Measurements from ENCODE around the gene MAGEC3.

DNA sequence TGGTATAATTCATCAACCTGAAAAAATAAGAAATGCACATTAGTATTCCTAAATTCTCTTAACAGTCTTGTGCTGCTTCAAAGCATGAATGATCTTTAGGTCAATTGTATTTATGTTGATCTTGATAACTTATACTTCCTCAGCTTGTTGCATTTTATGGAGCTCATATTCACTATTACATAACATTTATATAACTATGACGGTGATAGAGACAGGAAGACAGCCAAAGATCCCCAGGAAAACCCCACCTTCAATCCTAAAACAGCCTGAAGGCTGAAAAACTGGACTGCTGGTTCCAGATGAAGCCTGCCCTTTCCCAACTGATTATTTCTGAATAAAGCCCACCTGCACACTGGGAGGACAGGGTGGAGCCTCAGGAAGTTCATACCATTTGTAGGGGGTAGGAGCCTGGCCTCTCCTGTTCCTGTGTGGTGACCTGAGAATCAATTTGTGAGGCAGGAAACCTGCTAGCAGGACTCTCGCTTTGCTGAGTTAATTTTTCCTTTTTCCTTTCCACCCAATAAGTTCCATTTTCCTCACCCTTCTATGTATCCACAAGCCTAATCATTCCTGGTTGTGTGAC is 96.0 kb downstream of the MAGEC3 start:
- no peak for TF ChIP-seq POLR2AphosphoS5 (IDR thresholded peaks at IDR 0.05; ENCODE audit: low read depth)
- no peak for TF ChIP-seq EZH2 (IDR thresholded peaks at IDR 0.05; ENCODE audit: low read depth, unreplicated experiment)
- TF ChIP-seq, protein P1, sequence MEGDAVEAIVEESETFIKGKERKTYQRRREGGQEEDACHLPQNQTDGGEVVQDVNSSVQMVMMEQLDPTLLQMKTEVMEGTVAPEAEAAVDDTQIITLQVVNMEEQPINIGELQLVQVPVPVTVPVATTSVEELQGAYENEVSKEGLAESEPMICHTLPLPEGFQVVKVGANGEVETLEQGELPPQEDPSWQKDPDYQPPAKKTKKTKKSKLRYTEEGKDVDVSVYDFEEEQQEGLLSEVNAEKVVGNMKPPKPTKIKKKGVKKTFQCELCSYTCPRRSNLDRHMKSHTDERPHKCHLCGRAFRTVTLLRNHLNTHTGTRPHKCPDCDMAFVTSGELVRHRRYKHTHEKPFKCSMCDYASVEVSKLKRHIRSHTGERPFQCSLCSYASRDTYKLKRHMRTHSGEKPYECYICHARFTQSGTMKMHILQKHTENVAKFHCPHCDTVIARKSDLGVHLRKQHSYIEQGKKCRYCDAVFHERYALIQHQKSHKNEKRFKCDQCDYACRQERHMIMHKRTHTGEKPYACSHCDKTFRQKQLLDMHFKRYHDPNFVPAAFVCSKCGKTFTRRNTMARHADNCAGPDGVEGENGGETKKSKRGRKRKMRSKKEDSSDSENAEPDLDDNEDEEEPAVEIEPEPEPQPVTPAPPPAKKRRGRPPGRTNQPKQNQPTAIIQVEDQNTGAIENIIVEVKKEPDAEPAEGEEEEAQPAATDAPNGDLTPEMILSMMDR (conservative IDR thresholded peaks at IDR 0.05; ENCODE audit: low read depth in 2 of 2), result no peak
- TF ChIP-seq, protein P2, sequence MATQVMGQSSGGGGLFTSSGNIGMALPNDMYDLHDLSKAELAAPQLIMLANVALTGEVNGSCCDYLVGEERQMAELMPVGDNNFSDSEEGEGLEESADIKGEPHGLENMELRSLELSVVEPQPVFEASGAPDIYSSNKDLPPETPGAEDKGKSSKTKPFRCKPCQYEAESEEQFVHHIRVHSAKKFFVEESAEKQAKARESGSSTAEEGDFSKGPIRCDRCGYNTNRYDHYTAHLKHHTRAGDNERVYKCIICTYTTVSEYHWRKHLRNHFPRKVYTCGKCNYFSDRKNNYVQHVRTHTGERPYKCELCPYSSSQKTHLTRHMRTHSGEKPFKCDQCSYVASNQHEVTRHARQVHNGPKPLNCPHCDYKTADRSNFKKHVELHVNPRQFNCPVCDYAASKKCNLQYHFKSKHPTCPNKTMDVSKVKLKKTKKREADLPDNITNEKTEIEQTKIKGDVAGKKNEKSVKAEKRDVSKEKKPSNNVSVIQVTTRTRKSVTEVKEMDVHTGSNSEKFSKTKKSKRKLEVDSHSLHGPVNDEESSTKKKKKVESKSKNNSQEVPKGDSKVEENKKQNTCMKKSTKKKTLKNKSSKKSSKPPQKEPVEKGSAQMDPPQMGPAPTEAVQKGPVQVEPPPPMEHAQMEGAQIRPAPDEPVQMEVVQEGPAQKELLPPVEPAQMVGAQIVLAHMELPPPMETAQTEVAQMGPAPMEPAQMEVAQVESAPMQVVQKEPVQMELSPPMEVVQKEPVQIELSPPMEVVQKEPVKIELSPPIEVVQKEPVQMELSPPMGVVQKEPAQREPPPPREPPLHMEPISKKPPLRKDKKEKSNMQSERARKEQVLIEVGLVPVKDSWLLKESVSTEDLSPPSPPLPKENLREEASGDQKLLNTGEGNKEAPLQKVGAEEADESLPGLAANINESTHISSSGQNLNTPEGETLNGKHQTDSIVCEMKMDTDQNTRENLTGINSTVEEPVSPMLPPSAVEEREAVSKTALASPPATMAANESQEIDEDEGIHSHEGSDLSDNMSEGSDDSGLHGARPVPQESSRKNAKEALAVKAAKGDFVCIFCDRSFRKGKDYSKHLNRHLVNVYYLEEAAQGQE (IDR thresholded peaks at IDR 0.05; ENCODE audit: unreplicated experiment), result no peak
- no peak for TF ChIP-seq CREB1 (CRISPR knock-in tag; IDR thresholded peaks at IDR 0.05; ENCODE audit: low read depth)
- no peak for TF ChIP-seq JUNB (IDR thresholded peaks at IDR 0.05; ENCODE audit: unreplicated experiment)
- TF ChIP-seq NANOG (IDR thresholded peaks at IDR 0.05; ENCODE audit: borderline replicate concordance), result no peak
- no peak for TF ChIP-seq EZH2phosphoT487 (IDR thresholded peaks at IDR 0.05; ENCODE audit: unreplicated experiment)
- TF ChIP-seq ZNF331 (CRISPR knock-in tag; IDR thresholded peaks at IDR 0.05; ENCODE audit: low read depth), result no peak
- TF ChIP-seq, protein P3, sequence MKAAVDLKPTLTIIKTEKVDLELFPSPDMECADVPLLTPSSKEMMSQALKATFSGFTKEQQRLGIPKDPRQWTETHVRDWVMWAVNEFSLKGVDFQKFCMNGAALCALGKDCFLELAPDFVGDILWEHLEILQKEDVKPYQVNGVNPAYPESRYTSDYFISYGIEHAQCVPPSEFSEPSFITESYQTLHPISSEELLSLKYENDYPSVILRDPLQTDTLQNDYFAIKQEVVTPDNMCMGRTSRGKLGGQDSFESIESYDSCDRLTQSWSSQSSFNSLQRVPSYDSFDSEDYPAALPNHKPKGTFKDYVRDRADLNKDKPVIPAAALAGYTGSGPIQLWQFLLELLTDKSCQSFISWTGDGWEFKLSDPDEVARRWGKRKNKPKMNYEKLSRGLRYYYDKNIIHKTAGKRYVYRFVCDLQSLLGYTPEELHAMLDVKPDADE (IDR thresholded peaks at IDR 0.05), result no peak
- TF ChIP-seq ZNF114 (CRISPR knock-in tag; IDR thresholded peaks at IDR 0.05), result no peak
- TF ChIP-seq ZNF462 (CRISPR knock-in tag; IDR thresholded peaks at IDR 0.05), result no peak
